HCT116 (cell line): ENCODE measurements around the gene CFAP54. TPM values are rescaled to one million over a fixed set of nuclear protein-coding genes. Genes with fewer than 3 reads are reported as not detected.

Experiments used
- ATAC-seq: fragments of 200-7000 bp; cut with Tn5 transposase; 2 replicates; pipeline ENCODE4 v1.9.1; 2020; ENCODE audit warnings: mild to moderate bottlenecking, moderate library complexity
- BruUV-seq: library from RNA; stranded (reverse); fragments of 400-500 nt; replicated peaks from 2 replicates; lab custom pipeline; 2021; lab: Mats Ljungman, UMichigan
- CTCF ChIA-PET: fragments of 300-600 bp; sonication (Branson Sonifier 250); formaldehyde crosslinking; loops from one replicate; lab custom pipeline; 2021; ENCODE audit warnings: antibody characterized with exemption; lab: Charles Lee
- POLR2A ChIA-PET: fragments of 300-600, 350-600 bp; sonication (Branson Sonifier 250); formaldehyde crosslinking; loops from one replicate; lab custom pipeline; 2021; ENCODE audit warnings: antibody characterized with exemption; lab: Charles Lee
- RAD21 ChIA-PET, 2 experiments: fragments of 300-600 bp; sonication (Branson Sonifier 250); formaldehyde crosslinking; loops; one replicate each; lab custom pipeline; 2023; ENCODE audit warnings: low total read pairs in 2 of 2; ENCODE audit not compliant: uncharacterized antibody in 2 of 2, unreplicated experiment in 2 of 2, low non-redundant PET in 1 of 2; lab: Charles Lee
- DNase-seq: peaks from one replicate; pipeline ENCODE4 v3.0.0-alpha.2; 2010; ENCODE audit warnings: low read depth, low spot score
- H2AFZ ChIP-seq: fragments of 200-600 bp; shearing (Covaris generic), sonication (generic); 2 replicates; pipeline ENCODE4 v1.6.1; 2017; ENCODE audit warnings: low read depth, mixed run types, mixed read lengths, antibody characterized with exemption, low read length; ENCODE audit not compliant: poor library complexity, severe bottlenecking
- H3K27ac ChIP-seq: 2 replicates; pipeline ENCODE4 v1.5.1; 2012; ENCODE audit warnings: low read depth, low read length
- H3K27me3 ChIP-seq: fragments of 200-600 bp; sonication (generic); 2 replicates; pipeline ENCODE4 v1.6.1; 2016; ENCODE audit warnings: mixed run types, low read length, mixed read lengths; ENCODE audit not compliant: insufficient read depth
- H3K36me3 ChIP-seq, 2 experiments: fragments of 200-500 bp in 1 of 2; fragments of 200-600 bp in 1 of 2; sonication (Bioruptor generic) in 1 of 2; sonication (generic) in 1 of 2; 2 replicates each; pipeline versions ENCODE4 v1.5.1 to v1.6.1; 2014 to 2016; ENCODE audit warnings: low read length in 2 of 2, inconsistent platforms in 1 of 2, mixed read lengths in 1 of 2, mixed run types in 1 of 2; ENCODE audit not compliant: insufficient read depth in 2 of 2, control insufficient read depth in 1 of 2
- H3K4me1 ChIP-seq, 2 experiments: fragments of 200-600 bp in 1 of 2; sonication (generic) in 1 of 2; 2 replicates each; pipeline versions ENCODE4 v1.5.1 to v1.6.1; 2012 to 2017; ENCODE audit warnings: low read length in 2 of 2, inconsistent platforms in 1 of 2, mild to moderate bottlenecking in 1 of 2, mixed read lengths in 1 of 2, mixed run types in 1 of 2, moderate library complexity in 1 of 2; ENCODE audit not compliant: insufficient read depth in 2 of 2, control insufficient read depth in 1 of 2
- H3K4me2 ChIP-seq: fragments of 200-600 bp; sonication (generic); 2 replicates; pipeline ENCODE4 v1.6.1; 2017; ENCODE audit warnings: mixed run types, low read length, mixed read lengths
- H3K4me3 ChIP-seq, 2 experiments: fragments of 200-600 bp in 1 of 2; sonication (generic) in 1 of 2; replicated peaks in 1 of 2; 2 replicates each; pipeline ENCODE4 v1.5.1; 2011 to 2016; ENCODE audit warnings: low read length in 2 of 2, control low read depth in 1 of 2, low read depth in 1 of 2, mild to moderate bottlenecking in 1 of 2, mixed read lengths in 1 of 2, mixed run types in 1 of 2
- H3K79me2 ChIP-seq: fragments of 200-600 bp; sonication (generic); 2 replicates; pipeline ENCODE4 v1.6.1; 2017; ENCODE audit warnings: mild to moderate bottlenecking, mixed run types, low read length, moderate library complexity, mixed read lengths; ENCODE audit not compliant: insufficient read depth
- H3K9ac ChIP-seq: fragments of 200-600 bp; sonication (generic); 2 replicates; pipeline ENCODE4 v1.6.1; 2016; ENCODE audit warnings: low read length, mixed read lengths
- H3K9me2 ChIP-seq: fragments of 200-600 bp; sonication (generic), shearing (Covaris generic); 2 replicates; pipeline ENCODE4 v1.6.1; 2017; ENCODE audit warnings: mixed run types, mild to moderate bottlenecking, moderate library complexity; ENCODE audit not compliant: insufficient read depth
- H3K9me3 ChIP-seq, 2 experiments: fragments of 200-500 bp in 1 of 2; fragments of 200-600 bp in 1 of 2; sonication (Bioruptor generic) in 1 of 2; sonication (generic) in 1 of 2; 2 replicates each; pipeline ENCODE4 v1.6.1; 2014 to 2017; ENCODE audit warnings: low read length in 2 of 2, mixed read lengths in 2 of 2, inconsistent platforms in 1 of 2, low read depth in 1 of 2, mild to moderate bottlenecking in 1 of 2, mixed run types in 1 of 2, moderate library complexity in 1 of 2; ENCODE audit not compliant: control insufficient read depth in 1 of 2, insufficient read depth in 1 of 2
- H4K20me1 ChIP-seq: fragments of 200-600 bp; sonication (generic), shearing (Covaris generic); 2 replicates; pipeline ENCODE4 v1.6.1; 2017; ENCODE audit warnings: mixed run types, mild to moderate bottlenecking, moderate library complexity; ENCODE audit not compliant: insufficient read depth
- CBX3 ChIP-seq: IDR thresholded peaks from 2 replicates; pipeline ENCODE4 v1.6.1; 2012; ENCODE audit warnings: low read depth
- CEBPB ChIP-seq: IDR thresholded peaks from 2 replicates; pipeline ENCODE4 v1.6.1; 2012; ENCODE audit warnings: low read depth
- EGR1 ChIP-seq: IDR thresholded peaks from 2 replicates; pipeline ENCODE4 v1.6.1; 2012; ENCODE audit warnings: low read depth
- ELF1 ChIP-seq: IDR thresholded peaks from 2 replicates; pipeline ENCODE4 v1.6.1; 2012; ENCODE audit warnings: low read depth, borderline replicate concordance
- EZH2phosphoT487 ChIP-seq: fragments of 200-600 bp; IDR thresholded peaks from 2 replicates; pipeline ENCODE4 v1.6.1; 2018; ENCODE audit warnings: antibody characterized with exemption, borderline replicate concordance
- FOSL1 ChIP-seq: IDR thresholded peaks from 2 replicates; pipeline ENCODE4 v1.6.1; 2012; ENCODE audit warnings: low read depth
- JUND ChIP-seq: IDR thresholded peaks from 2 replicates; pipeline ENCODE4 v1.6.1; 2012
- MAX ChIP-seq: IDR thresholded peaks from 2 replicates; pipeline ENCODE4 v1.6.1; 2012
- POLR2A ChIP-seq: IDR thresholded peaks from 2 replicates; pipeline ENCODE4 v1.7.0; 2011; ENCODE audit warnings: borderline replicate concordance; ENCODE audit not compliant: insufficient read depth, insufficient read length; ENCODE audit errors: extremely low read depth
- SIN3A ChIP-seq: IDR thresholded peaks from 2 replicates; pipeline ENCODE4 v1.6.1; 2012; ENCODE audit warnings: low read depth
- SP1 ChIP-seq: IDR thresholded peaks from 2 replicates; pipeline ENCODE4 v1.6.1; 2012; ENCODE audit warnings: low read depth
- SRF ChIP-seq: IDR thresholded peaks from 2 replicates; pipeline ENCODE4 v1.6.1; 2012; ENCODE audit warnings: low read depth
- TCF7L2 ChIP-seq: IDR thresholded peaks from 2 replicates; pipeline ENCODE4 v1.7.0; 2011; ENCODE audit warnings: borderline replicate concordance, inconsistent platforms; ENCODE audit not compliant: insufficient read depth, insufficient read length; ENCODE audit errors: extremely low read depth
- ZFX ChIP-seq: fragments of 450-650 bp; IDR thresholded peaks from 2 replicates; pipeline ENCODE4 v1.6.1; 2017
- ZNF274 ChIP-seq: fragments of 200-500 bp; sonication (Bioruptor generic); IDR thresholded peaks from 2 replicates; pipeline ENCODE4 v1.6.1; 2014; ENCODE audit warnings: mild to moderate bottlenecking, low read depth, low read length, inconsistent platforms
- intact Hi-C: fragments of 100-400 bp; cut with micrococcal nuclease; formaldehyde crosslinking; loops from 2 replicates; pipeline ENCODE4 v1.10.0; 2022
- total RNA-seq: library from RNA; stranded (reverse); gene quantifications from one replicate; pipeline ENCODE4 v1.2.1, GENCODE V29; 2021; ENCODE audit not compliant: unreplicated experiment
- TF ChIP-seq, protein P1 (sequence below): IDR thresholded peaks from 2 replicates; pipeline ENCODE4 v1.6.1; 2011; ENCODE audit warnings: mild to moderate bottlenecking, low read length, moderate library complexity; ENCODE audit not compliant: insufficient replicate concordance; ENCODE audit errors: extremely low read depth
- TF ChIP-seq, protein P2 (sequence below): IDR thresholded peaks from 2 replicates; pipeline ENCODE4 v1.6.1; 2012
- TF ChIP-seq, protein P3 (sequence below): IDR thresholded peaks from 2 replicates; pipeline ENCODE4 v1.6.1; 2012; ENCODE audit warnings: low read depth

Gene CFAP54
- total RNA-seq, 1 experiment from 2014 or later: 0.25 TPM

- TF ChIP-seq POLR2A (no peak), EGR1 (no peak)
- no peak overlapping the region for H3K9ac ChIP-seq
- H3K79me2 ChIP-seq: no peaks in the 10 kb centered on the region
- RAD21 ChIA-PET: no interaction called here
- no TSS peak for BruUV-seq
- H3K9me2 ChIP-seq: no peaks in the 10 kb centered on the region
- H3K27ac ChIP-seq: no peak overlapping the region
- no peaks in the 10 kb centered on the region for H4K20me1 ChIP-seq
- POLR2A ChIA-PET: no interaction called here
- DNase-seq (no peak), ATAC-seq (no peak)
- no peaks in the 10 kb centered on the region for H3K36me3 ChIP-seq
- no peak overlapping the region for H2AFZ ChIP-seq
- no peak overlapping the region for H3K4me2 ChIP-seq
- intact Hi-C loops: no loop called here
- peaks cover 40% of the 10 kb centered on the region for H3K27me3 ChIP-seq
- H3K4me1 ChIP-seq: no peaks in the 10 kb centered on the region
- no peaks in the 10 kb centered on the region for H3K9me3 ChIP-seq
- CTCF ChIA-PET: no interaction called here
- no peak overlapping the region for H3K4me3 ChIP-seq
Measured at GRCh38 chr12:96876966-96877365, 387.6 kb downstream of the CFAP54 start.

DNA sequence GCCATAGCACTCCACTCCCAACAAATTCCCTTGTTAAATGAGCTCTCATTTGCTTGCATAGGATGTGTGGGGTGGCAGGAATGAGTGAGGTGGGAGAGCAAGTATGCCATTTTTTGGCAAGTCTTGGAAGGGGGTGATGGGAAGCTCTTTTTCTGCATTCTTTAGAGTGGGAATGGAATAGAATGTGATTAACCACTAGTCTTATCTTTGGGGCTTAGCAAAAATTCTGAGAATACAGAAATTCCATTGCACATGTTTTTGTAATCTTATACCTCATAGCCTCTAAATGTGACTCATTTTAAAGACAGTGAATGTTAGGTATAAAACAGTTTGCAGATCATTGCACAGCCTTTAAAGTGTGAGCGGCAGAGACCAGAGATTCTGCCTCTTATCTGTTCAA, 389.3 kb downstream of the CFAP54 start:
- Histone ChIP-seq H3K79me2 (no peaks in the 10 kb centered on the region), H3K4me2 (no peak overlapping the region), H4K20me1 (no peaks in the 10 kb centered on the region), H3K36me3 (no peaks in the 10 kb centered on the region), H3K9me3 (no peaks in the 10 kb centered on the region), H3K4me1 (no peaks in the 10 kb centered on the region), H2AFZ (no peak overlapping the region), H3K27ac (no peak overlapping the region), H3K9me2 (no peaks in the 10 kb centered on the region), H3K27me3 (peaks cover 40% of the 10 kb centered on the region), H3K9ac (no peak overlapping the region), H3K4me3 (no peak overlapping the region)
- BruUV-seq: no TSS peak
- no peak for DNase-seq
- ChIA-PET POLR2A (no interaction called here), RAD21 (no interaction called here), CTCF (no interaction called here)
- no peak for ATAC-seq
- intact Hi-C loops: no loop called here
- TF ChIP-seq, protein P1, sequence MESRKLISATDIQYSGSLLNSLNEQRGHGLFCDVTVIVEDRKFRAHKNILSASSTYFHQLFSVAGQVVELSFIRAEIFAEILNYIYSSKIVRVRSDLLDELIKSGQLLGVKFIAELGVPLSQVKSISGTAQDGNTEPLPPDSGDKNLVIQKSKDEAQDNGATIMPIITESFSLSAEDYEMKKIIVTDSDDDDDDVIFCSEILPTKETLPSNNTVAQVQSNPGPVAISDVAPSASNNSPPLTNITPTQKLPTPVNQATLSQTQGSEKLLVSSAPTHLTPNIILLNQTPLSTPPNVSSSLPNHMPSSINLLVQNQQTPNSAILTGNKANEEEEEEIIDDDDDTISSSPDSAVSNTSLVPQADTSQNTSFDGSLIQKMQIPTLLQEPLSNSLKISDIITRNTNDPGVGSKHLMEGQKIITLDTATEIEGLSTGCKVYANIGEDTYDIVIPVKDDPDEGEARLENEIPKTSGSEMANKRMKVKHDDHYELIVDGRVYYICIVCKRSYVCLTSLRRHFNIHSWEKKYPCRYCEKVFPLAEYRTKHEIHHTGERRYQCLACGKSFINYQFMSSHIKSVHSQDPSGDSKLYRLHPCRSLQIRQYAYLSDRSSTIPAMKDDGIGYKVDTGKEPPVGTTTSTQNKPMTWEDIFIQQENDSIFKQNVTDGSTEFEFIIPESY: no peak
- TF ChIP-seq ZNF274 (no peak), SP1 (no peak), TCF7L2 (no peak), CBX3 (no peak), SRF (no peak), ZFX (no peak), EGR1 (no peak), MAX (no peak), ELF1 (no peak), EZH2phosphoT487 (no peak), CEBPB (no peak), FOSL1 (no peak), SIN3A (no peak), JUND (no peak)
- TF ChIP-seq, protein P2, sequence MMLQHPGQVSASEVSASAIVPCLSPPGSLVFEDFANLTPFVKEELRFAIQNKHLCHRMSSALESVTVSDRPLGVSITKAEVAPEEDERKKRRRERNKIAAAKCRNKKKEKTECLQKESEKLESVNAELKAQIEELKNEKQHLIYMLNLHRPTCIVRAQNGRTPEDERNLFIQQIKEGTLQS: no peak
- TF ChIP-seq, protein P3, sequence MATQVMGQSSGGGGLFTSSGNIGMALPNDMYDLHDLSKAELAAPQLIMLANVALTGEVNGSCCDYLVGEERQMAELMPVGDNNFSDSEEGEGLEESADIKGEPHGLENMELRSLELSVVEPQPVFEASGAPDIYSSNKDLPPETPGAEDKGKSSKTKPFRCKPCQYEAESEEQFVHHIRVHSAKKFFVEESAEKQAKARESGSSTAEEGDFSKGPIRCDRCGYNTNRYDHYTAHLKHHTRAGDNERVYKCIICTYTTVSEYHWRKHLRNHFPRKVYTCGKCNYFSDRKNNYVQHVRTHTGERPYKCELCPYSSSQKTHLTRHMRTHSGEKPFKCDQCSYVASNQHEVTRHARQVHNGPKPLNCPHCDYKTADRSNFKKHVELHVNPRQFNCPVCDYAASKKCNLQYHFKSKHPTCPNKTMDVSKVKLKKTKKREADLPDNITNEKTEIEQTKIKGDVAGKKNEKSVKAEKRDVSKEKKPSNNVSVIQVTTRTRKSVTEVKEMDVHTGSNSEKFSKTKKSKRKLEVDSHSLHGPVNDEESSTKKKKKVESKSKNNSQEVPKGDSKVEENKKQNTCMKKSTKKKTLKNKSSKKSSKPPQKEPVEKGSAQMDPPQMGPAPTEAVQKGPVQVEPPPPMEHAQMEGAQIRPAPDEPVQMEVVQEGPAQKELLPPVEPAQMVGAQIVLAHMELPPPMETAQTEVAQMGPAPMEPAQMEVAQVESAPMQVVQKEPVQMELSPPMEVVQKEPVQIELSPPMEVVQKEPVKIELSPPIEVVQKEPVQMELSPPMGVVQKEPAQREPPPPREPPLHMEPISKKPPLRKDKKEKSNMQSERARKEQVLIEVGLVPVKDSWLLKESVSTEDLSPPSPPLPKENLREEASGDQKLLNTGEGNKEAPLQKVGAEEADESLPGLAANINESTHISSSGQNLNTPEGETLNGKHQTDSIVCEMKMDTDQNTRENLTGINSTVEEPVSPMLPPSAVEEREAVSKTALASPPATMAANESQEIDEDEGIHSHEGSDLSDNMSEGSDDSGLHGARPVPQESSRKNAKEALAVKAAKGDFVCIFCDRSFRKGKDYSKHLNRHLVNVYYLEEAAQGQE: no peak
